HG03439 (cell line): ENCODE results near the gene SLX4IP.

Experiments used
- ATAC-seq: cut with Tn5 transposase; IDR thresholded peaks from one replicate; pipeline ENCODE4 v1.9.1; 2021; ENCODE audit warnings: mild to moderate bottlenecking, moderate library complexity; ENCODE audit not compliant: unreplicated experiment

Gene SLX4IP

GRCh38 chr20:10641893-10642292, 206.8 kb downstream of the SLX4IP start:
- no peak for ATAC-seq

- ATAC-seq, result no peak
Measured at GRCh38 chr20:10642856-10643559, 207.9 kb downstream of the SLX4IP start.

- no peak for ATAC-seq
Measured at GRCh38 chr20:10643560-10643873, 208.4 kb downstream of the SLX4IP start.

GRCh38 chr20:10644458-10645204, 209.5 kb downstream of the SLX4IP start:
- no peak for ATAC-seq

GRCh38 chr20:10645205-10645570, 210.1 kb downstream of the SLX4IP start:
- no peak for ATAC-seq

GRCh38 chr20:10646006-10646405, 210.9 kb downstream of the SLX4IP start:
- ATAC-seq, result no peak

- no peak for ATAC-seq
Measured at GRCh38 chr20:10646886-10647420, 211.8 kb downstream of the SLX4IP start.

GRCh38 chr20:10647471-10647870, 212.4 kb downstream of the SLX4IP start:
- ATAC-seq, result no peak

GRCh38 chr20:10647909-10648308, 212.8 kb downstream of the SLX4IP start:
- no peak for ATAC-seq

GRCh38 chr20:10648651-10649050, 213.5 kb downstream of the SLX4IP start:
- ATAC-seq, result no peak

- ATAC-seq, result no peak
Measured at GRCh38 chr20:10649080-10649796, 214.1 kb downstream of the SLX4IP start.

GRCh38 chr20:10649797-10650160, 214.7 kb downstream of the SLX4IP start:
- no peak for ATAC-seq

GRCh38 chr20:10651227-10651990, 216.3 kb downstream of the SLX4IP start:
- ATAC-seq, result no peak

- no peak for ATAC-seq
Measured at GRCh38 chr20:10652185-10652584, 217.1 kb downstream of the SLX4IP start.

- ATAC-seq, result no peak
Measured at GRCh38 chr20:10652660-10653261, 217.7 kb downstream of the SLX4IP start.

- no peak for ATAC-seq
Measured at GRCh38 chr20:10653599-10654249, 218.6 kb downstream of the SLX4IP start.

- ATAC-seq, result no peak
Measured at GRCh38 chr20:10654250-10654610, 219.1 kb downstream of the SLX4IP start.

GRCh38 chr20:10654630-10655029, 219.5 kb downstream of the SLX4IP start:
- no peak for ATAC-seq

GRCh38 chr20:10655720-10656669, 220.9 kb downstream of the SLX4IP start:
- ATAC-seq, result no peak
